NCI-H460 (cell line): Measurements from ENCODE around the gene RCAN1. TPM values are rescaled to one million over a fixed set of nuclear protein-coding genes. Genes with fewer than 3 reads are reported as not detected.

Experiments
- DNase-seq: peaks from one replicate; pipeline ENCODE4 v3.0.0-alpha.2; 2016; ENCODE audit warnings: low read depth; ENCODE audit errors: extremely low read depth
- total RNA-seq: library from RNA; depleted of rRNA; stranded (reverse); fragments of >200 nt; shearing (Covaris generic); gene quantifications from 2 replicates; pipeline ENCODE4 v1.2.3, GENCODE V29; 2014

RCAN1 gene
- total RNA-seq, 1 experiment from 2014 or later = 11.2 TPM

DNA sequence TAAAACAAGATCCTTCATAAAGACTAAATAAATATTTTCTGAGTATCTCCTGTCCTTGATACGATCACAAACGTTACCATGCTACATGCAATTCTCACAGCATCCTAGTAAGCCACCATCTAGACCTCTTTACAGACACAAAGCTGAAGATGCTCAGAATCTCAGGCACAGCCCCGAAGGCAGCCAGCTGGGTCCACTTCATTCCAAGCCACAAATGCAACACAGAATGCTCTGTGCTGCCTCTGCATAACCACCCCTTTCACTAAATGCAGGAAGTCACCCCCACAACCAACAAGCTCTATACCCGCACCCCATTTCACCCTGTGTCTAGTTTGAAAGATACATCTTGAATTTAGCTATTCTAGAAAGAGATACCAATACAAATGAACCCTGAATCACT is 12.9 kb downstream of the RCAN1 start:
- no peak for DNase-seq

DNA sequence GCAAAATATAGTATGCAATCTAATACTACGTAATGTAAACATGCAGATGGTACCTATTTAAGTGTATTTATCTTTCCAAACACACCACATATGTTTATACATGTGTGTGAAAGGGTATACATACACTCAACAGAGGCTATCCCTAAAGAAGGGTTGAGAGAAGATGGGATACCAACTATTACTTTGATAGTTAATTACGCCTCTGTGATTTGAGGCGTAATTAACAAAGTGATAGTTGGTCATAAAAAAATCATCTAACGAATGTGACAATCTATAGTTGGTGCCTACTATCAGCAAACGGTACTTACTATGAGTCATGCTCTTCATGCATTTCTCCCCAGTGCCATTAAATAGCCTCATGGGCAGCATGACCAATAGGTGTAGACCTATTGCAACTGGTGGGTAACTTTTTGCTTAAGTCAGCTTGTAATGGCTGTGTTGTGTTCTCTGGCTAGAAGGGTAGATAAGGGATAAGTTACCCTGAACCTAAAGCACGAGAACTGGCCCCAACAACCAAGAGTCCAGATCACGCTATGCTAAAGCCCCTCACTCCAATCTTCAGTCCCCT is 15.3 kb downstream of the RCAN1 start:
- no peak for DNase-seq

DNA sequence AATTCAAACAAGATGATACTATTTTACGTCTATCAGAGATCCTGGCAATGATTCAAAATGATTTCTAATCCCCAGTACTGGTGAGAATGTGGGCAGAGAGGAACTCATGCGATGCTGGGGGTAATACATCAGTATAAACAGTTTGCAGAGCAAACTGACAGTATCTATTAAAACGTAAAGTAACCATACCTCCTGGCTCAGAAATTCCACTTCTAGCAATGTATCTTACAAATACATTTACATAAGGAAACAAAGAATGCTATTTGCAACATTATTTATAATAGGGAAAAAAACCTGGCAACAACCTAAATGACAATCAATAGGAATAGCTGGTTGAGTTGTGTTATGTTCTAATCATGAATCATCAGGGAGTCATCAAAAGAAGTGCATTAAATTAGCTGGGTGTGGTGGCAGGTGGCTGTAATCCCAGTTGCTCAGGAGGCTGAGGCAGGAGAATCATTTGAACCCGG is 15.9 kb downstream of the RCAN1 start:
- DNase-seq = no peak

DNA sequence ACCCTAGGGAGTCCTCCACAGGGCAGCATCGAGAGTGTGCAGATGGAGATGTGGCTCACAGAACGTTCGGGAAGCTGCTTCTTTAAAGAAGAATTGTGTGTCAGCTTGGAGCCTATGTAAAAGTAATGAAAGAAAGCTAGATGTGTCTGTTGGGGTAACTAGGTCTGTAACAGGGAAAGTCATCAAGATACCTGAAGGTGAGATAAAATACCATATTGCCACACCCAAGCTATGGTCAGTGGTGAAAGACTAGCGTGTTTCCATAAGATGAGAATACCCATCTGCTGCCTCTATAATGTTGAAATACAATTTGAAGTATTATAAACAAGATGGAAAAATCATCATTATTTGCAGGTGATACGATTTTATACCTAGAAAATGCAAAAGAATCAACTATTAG is 17.5 kb downstream of the RCAN1 start:
- DNase-seq = no peak

DNA sequence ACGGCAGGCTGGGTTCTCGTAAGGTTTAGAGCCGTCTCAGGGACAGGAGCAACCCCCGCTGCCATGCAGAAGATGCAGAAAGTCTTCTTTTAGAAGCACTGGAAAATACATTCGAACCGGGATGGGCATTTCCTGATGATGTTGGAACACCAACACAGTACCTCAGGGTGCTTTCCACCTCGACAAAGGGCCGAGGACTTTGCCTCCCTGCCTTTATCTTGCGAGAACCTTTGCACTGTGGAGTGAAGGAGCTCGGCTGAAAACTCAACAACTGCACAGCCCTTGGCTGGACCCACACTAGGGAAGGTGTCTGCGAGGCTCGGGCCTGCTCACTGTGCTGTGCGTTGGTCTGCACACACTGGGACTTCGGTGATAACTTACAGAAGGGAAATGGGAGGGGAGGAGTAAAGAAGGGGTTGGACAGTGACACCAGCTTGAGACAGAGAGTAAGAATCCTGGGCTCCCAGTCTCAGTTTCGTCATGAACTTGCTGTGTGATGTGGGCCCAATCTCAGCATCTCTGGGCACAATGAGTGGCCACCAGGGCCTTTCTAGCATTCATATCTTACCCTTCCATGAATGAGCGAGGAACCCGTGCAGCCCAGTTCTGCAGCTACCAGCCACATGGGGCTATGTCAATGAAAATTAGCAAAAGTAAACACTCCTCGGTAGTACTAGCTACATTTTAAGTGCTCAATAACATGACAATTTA is 18.2 kb downstream of the RCAN1 start:
- no peak for DNase-seq

DNA sequence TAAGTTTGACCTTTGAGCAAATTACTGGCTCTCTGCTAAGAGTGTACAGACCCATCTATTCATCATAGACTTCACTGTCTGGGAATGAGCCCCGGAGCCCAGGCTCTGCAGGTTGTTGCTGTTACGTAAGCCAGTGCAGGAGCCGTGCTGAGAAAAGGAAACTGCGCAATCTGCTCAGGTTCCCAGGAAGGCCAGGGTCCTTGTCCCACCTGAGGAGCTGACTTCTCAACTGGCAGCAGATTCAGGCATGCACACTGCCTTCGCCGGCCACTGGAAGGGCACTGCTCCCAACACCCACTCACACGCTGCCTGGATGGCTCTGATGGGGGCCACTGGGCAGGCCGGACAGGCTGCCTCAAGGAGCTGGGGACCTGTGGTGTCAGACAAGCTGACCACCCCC is 19.5 kb downstream of the RCAN1 start:
- DNase-seq = no peak

DNA sequence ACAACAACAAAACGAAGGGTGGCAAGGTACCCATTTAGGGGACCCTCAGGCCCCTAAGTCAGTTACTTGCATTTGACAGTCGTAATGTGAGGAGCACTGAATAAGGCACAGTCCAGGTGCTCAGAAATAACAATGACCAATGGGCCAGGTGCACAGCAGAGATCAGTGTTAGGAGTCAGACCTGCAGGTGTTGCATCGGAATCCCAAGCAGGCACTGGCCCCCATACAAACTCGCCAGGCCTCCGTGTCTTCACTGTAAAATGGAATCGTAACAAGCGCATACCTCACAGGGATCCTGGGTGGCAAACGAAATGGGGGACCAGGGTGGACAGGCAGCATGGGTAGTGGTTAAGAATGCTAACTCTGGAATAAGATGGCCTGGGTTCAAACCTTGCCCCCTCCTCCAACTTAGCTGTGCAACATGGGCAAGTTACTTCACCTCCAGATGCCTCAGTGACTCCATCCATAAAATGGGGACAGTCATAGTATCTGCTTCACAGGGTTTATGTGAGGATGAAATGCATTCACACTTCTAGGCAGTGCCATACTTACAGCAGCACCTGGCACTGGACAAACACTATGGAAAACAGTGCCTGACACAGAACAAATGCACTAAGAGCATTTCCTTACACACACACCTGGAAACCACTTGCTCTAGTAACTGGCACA is 20.2 kb downstream of the RCAN1 start:
- no peak for DNase-seq

DNA sequence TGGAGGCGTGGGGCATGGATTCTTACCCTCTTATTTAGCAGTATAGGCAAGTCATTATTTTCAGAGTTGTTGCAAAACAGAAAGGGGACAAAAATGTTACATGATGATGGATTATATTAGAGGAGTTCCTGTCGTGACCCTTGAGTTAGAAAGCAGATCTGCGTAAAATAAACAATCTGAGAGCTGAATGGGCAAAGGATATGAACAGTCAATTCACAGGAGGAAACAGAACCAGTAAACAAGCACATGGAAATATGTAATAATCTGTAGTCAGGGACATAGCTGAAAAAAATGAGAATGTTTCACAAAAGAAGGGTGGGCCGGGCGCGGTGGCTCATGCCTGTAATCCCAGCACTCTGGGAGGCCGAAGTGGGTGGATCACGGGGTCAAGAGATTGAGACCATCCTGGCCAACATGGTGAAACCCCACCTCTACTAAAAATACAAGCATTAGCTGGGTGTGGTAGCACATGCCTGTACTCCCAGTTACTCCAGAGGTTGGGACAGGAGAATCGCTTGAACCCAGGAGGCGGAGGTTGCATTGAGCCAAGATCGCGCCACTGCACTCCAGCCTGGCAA is 20.9 kb downstream of the RCAN1 start:
- no peak for DNase-seq

DNA sequence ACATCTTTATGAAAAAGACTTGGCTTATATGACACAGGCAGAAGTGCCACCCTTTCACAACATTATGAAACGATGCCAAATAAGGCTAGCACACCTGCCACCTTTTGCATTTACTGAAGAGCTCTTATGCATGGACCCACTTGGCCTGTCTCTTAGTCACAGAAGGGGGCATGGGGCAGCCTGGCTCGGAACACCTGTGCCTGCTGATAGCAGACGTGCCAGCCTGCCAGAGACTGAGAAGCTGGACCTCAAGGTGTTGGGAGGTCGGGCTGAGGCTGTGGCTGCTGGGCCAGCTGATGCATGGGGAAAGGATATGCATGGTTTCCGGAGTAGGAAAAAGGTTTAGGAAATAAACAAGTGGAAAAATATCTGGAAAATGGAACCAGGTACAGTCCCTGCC is 21.5 kb downstream of the RCAN1 start:
- no peak for DNase-seq

DNA sequence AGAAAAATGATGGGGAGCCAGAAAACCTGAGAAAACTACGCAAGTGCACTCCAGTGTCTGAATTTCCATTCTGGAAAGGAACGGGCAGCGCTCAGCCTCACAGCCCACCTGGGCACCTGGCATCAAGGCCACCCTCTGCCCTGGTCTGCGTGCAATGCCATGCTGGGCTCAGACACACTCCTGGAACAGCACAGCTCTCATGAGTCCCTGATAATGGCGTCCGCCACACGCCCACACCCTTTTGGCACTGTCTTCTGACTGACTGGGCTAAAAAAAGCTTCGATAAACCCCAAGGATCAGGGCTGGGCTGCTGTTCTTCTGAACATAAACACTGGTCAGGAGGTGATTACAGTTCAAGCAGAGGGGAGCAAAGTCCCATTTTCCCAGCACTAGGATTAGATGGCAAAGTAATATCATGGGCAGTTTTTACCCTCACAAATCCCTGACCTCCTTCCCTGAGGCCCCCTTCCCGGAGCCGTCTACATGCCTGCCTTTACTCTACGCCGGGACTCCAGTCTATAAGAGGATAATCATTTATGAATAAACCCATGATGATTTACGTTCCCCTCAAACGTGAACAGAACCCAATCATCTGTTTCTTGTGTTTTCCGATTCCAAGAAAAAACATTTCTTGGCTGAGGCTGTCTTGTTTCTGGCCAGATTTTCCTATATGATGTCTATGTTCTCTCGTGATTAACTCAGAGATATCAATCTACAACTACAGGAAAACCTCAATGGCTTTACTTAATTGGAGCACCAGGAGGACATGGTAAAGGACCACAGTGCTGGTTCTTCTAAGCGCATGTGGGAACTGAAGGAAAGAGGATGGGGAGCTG is 22.6 kb downstream of the RCAN1 start:
- DNase-seq = no peak

DNA sequence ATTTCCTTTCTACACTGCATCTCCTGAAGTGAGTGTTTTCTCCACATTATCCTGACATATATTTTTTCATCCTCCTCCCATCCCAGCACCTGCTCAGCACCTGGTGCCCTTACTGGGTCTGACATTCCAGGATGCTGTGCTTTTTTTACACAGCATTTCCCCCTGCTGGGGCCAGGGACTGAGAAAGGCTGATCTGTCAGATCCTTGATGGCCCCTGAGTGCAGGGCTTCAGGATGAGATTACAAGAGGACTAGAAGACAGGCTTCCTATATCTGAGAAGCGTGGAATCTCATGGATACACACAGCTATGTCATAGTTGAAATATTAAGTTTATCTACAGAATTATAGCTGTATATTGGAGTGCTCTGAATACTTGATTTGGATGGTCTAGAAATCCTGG is 24.4 kb downstream of the RCAN1 start:
- DNase-seq = no peak

DNA sequence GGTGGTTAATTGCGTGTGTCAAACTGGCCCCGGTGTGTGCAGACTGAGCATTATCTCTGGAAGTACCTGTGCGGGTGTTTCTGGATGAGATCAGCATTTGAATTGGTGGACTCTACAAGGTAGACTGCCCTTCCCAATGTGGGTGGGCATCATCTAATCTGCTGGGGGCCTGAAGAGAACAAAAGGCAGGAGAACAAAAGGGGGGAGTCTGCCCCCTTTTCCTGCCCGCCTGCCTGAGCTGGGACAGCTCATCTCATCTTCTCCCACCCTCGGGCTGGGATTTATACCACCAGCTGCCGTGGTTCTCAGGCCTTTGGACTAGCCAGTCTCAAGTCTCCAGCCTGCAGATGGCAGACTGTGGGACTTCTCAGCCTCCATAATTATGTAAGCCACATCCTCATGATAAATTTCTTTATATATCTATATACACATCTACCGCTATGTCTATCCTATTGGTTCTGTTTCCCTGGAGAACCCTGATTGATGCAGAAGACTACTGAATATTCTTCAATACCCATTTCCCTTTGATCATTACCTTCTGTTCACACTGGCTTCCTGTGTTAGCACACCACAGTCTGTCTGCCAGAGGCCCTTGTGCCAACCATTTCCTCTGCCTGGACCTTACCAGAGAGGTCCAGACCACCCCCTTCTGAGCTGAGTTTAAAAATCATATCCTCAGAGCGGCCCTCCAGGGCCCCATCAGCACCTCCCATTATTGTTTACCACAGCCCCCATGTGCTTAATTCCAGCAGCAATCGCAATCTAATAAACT is 25.2 kb downstream of the RCAN1 start:
- DNase-seq = no peak

DNA sequence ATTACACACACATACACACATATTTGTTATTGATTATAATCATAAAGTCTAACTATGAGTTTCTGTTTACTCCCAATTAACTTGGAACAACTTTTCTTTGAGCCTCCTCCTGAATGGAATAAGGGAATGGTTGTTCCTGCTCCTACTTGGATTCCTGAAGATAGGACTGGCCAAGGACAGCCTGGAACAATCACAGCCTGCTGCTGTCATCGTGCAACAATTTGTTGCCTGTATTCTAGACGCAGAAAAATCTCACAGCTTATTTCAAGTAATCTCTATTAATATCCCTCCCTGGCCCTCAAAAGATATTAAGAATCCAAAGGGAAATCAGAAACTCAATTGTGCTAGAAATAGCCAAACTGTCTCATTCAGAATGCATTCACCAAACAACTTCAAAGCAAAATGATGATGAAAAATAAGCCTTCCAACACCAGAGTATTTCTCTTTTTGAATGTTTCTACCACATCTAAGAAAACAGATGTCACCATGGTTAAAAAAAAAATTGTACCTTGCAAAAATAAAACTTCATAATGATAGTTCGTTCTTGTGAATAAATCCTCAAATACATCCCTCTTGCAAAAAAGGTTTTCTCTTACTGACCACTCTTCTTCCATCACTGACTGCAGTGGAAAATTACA is 30.9 kb downstream of the RCAN1 start:
- DNase-seq = no peak

DNA sequence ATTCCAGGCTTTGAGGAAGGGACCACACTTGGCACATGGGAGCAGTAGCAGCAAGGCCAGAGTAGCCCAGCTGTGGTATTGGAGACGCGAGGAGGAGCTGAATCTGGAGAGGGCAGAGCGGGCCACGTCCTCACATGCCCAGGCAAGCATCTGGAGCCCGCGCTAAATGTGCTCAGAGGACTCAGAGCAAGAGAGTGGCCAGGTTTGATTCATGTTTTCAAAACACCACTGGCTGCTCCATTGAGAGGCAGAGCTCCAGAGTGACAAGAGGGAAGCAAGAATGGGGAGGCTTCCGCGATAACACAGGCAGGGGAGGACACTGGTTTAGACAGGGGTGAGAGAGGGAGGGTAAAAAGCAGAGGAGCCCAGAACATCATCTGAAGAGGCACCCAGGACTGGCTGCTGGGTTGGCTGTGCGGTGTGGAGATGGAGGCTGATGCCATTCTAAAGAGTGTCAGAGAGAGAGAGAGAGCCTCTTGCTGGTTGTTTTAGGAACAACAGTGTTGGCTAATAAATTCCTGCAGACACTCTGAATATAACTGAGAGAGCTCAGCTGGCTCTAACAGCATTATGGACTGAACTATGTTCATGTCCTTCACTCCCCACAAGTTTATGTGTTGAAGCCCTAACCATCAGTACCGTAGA is 32.3 kb downstream of the RCAN1 start:
- no peak for DNase-seq

DNA sequence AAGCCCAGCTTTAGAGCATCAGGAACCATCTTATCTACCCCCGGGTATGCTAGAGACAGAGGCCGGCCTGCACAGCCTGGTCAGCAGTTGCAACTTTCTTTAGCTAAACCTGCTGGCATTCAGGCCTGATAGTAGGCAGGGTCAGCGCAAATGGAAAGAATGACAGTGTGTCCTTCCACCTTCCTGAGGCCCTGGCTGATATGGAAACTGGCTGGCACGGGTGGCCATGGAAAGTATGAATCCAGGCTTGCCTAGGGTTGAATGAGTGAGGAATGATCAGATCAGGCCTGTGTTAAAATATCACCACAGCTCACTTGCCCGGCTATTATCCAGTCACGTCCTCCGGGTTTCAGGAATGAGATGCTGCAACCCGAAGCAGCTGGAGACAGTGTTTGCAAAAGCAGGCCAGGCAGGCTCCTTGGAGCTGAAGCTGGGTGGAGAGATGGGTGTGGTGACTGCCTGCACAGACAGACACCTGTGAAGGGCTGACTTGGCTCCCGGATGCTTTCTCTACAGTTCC is 34.7 kb downstream of the RCAN1 start:
- no peak for DNase-seq

DNA sequence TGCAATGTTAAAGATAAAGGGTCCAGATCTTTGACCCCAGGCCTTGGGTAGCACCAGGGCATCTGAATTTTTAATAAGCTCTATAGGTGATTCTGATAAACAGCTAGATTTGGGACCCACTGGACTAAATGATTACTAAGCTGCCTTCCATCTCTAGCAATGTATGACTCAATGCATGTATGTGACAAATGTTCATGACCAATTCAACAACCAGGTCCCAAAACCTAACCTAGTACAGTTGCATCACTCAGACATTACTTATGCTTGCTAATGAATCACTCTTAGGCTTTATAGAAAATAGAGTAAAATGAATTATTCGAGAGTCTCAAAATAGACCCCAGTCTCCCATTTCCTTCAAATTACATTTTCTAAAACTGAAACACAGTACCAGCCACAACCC is 35.5 kb downstream of the RCAN1 start:
- no peak for DNase-seq

DNA sequence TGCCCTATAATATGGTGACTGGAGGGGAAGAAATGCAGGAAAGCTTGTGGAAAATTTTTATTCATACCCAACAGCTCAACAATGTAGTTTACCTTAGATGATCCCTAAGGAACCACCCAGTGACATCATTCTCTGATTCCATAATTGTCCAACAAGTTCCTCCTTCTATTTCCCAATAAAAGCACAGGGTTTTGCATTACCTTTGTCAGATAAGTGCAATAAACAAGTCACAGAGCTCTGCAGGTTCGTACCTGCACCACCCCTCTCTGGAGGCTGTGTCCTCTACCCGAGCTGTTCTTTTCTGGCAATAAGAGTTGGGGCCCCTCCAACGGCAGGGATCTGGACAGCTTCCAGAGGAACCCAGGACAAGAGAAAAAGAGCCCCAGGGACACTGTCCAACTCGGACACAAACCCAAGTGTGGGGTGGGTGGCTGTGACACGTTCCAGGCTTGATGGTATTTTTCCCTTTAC is 38.8 kb downstream of the RCAN1 start:
- DNase-seq = no peak

DNA sequence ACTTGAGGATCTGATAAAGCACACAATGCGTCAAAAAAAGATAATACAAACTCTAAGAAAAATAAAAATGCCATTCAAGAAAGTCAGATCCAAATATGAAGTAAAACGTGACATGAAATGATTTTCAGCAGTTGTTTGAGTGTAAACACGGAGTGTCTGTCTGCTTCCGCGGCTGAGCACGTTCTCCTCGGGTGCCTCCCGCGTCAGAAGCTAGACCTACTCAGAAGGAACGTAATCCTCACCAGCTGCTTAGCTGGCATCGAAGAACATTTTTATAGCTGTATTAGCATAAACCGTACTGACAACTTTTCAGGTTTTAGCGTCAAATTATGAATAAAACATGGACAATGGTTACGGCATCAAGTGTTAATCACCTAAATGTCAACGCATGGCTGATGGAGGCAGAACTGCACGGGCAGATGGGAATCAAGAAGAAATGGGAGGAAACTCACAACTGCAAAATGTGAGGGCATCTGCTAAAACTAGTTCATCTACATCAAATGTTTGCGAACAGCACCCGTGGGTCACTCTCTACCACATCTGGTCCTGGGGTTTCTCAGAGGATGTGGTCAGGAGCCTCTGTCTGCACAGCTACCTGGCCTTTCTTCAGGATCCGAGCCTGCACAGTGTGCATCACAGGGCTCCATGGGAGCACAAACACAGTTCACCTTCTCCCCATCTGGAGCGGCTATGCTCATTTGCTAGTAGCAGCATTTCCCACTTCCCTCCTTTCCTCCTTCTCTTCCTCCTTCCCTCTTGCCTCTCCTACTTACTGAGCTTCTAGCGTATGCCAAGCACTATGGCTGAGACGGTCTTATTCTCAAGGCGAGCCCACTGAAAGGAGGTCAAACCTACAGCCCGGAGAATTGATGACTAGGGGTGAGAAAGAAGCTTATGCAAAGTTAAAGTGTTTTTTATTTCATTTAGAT is 40.0 kb downstream of the RCAN1 start:
- DNase-seq = no peak
